Activated CD8-positive, alpha-beta memory T cell treated with anti-CD3 and anti-CD28 coated beads for 1 hour (primary cell): ENCODE measurements around the gene RASSF4.

ENCODE experiments used
- DNase-seq, 2 donors: peaks; one replicate each; pipeline ENCODE4 v3.0.0-alpha.2; 2020; ENCODE audit warnings: low read depth in 1 of 2; ENCODE audit errors: extremely low read depth in 1 of 2

Gene RASSF4

DNA sequence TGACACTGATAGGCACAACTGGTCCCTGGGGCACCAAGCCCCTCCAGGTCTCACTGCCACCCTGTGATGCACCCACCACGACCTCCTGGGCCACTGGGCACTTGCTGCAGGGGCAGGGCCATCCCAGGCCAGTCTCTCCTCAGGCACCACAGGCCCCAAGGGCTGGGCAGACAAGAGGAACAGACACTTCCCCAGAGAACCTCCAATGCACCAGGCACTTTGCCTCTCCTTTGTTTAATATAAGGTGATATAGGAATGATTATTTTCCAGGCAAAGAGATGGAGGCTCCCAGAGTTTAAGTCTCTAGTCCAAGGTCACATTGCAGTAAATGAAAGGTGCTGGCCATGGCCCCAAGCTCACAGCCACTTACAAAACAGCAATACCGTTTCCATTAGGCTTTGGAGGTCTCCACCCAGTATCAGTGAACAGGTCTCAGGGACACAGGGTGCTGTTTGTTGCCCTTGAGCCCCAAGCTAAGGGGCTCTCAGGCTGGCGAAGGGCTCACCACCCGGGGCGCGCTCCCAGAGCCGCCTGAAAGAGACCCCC lies 14.6 kb downstream of the RASSF4 start:
- DNase-seq, result no peak

- peak in 1 of 2 donors; percentile 43 for DNase-seq
Measured at GRCh38 chr10:44974628-44975430, 15.2 kb downstream of the RASSF4 start.

- DNase-seq, result no peak
Measured at GRCh38 chr10:44975431-44976331, 16.1 kb downstream of the RASSF4 start.

GRCh38 chr10:44976352-44977198 lies 17.0 kb downstream of the RASSF4 start:
- no peak for DNase-seq

GRCh38 chr10:44977287-44978212 lies 17.9 kb downstream of the RASSF4 start:
- no peak for DNase-seq

DNA sequence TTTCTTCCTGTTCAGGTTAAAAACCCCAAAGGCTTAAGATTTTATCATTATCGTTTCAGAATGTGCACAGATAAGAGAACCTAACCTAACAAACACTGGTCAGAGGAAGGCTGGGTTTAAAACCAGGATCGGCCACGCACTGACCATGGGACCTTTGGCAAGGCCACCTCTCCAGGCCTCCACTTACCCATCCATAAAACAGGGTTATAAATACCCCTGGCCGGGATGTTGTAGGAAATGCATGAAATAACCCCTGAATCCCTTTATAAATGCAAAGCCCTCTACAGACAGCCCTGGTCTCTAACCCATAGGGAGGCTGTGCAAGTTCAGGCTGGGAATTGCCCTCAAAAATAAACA lies 18.6 kb downstream of the RASSF4 start:
- DNase-seq, result no peak

DNA sequence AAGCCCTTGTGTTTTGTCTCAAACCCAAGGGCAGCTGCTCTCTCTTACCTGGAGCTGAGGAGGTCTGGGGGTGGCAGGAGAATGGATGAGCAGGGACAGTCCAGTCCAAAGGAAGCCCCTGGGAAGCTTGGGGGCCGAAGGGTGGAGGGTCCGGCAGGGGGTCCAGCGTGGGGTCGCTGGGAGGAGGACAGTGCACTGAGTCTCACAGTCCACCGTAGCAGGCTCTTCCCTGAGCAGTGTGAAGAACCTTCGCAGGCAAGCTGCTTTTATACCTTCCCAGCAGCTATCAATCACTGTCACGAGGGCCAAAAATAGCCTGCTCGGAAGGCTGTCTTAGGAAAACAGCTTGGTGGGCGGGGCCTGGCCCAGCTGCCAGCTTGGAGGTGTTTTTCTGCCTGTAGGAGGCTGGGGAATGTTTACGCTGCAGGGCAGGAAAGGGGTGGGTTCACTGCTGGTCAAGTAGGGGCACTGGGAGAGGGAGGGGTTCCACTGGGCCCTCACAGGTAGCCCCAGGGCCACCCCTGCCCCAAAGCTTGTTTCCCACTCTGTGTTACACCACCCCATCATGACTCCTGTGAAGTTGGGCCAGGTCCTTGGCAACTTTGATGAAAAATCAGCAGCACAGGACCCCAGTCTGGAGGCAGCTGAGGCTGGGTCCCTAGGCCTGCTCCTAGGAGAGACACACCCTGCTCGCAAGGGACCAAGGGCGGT lies 19.1 kb downstream of the RASSF4 start, which contains the start of gene DEPP1:
Gene DEPP1 (minus strand): TSS at position 240 of the 711 bp plus-strand sequence. CDS start 779 bp downstream, outside the sequence.
- DNase-seq, result no peak

DNA sequence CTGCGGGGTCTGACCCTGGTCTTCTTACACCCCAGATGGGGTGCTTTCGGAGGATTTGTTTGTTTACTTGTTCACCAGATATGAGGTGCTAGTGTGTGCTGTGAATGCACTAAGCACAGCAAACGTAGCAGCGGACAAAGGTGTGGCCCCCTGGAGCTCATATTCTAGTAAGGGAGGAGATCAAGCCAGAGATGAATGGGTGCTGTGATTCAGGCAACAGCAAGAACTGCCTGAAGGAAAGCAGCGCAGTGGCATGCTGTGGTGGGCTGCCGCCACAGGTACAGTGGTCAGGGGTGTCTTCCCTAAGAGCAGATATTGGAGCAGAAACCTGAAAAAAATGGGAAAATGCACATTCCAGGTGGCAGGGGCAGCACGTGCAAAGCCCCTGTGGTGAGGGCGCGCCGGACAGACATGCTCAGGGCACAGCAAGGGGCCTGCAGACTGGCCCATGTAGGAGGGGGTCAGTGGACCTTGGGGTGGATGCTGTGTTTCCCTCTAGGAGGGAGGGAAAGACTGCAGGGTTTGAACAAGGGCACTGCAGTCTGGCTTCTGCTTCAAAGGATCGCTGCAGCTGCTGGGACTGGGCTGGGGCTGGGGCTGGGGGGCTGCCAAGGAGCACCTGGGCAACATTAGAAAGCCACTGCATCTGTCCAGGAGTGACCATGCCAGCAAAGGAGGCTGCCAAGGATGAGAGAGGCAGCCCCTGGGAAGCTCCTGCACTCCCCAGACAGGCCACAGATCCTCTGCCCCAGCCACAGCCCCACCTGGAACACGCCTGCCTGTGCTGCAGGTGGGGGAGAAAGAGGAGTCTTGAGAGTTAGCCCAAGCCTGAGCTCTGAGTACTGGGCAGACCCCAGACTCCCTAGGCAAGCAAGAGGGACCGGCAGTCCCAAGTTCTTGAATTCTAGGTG lies 19.9 kb downstream of the RASSF4 start:
- DNase-seq, result no peak

GRCh38 chr10:44980309-44981171 lies 20.9 kb downstream of the RASSF4 start:
- DNase-seq, result no peak

- DNase-seq, result no peak
Measured at GRCh38 chr10:44981172-44982113, 21.8 kb downstream of the RASSF4 start.

GRCh38 chr10:44982114-44982460 lies 22.5 kb downstream of the RASSF4 start:
- no peak for DNase-seq

DNA sequence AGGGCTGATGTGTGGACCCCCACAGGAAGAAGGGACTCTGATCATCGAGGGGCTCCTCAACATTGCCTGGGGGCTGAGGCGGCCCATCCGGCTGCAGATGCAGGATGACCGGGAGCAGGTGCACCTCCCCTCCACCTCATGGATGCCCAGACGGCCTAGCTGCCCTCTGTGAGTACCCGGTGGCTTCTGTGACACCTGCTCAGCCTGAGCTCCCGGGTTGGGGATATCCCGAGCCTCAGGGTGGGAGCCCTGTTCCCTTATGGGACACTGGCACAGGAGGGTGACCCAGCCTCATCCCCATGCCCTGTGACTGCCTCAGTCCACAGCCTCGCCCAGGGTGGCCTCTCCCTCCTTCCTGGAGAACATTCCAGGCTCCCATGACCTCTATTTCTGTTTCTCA lies 22.9 kb downstream of the RASSF4 start:
- no peak for DNase-seq

GRCh38 chr10:44983066-44983894 lies 23.7 kb downstream of the RASSF4 start:
- DNase-seq, result no peak

DNA sequence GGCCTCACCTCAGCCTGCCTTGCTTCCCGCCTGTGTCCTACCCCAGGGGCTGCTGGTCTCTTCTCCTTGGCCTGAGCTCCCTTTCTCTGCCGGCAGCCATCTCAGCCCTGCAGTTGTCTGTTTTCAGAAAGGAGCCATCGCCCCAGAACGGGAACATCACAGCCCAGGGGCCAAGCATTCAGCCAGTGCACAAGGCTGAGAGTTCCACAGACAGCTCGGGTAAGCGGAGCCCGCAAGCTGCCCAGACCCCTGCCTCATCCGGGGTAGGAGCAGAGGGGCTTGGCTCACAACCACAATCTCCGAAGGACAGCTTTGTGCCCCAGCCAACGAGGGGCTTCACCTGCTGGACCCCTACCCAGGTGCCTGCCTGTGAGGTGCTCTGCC lies 24.3 kb downstream of the RASSF4 start:
- no peak for DNase-seq

DNA sequence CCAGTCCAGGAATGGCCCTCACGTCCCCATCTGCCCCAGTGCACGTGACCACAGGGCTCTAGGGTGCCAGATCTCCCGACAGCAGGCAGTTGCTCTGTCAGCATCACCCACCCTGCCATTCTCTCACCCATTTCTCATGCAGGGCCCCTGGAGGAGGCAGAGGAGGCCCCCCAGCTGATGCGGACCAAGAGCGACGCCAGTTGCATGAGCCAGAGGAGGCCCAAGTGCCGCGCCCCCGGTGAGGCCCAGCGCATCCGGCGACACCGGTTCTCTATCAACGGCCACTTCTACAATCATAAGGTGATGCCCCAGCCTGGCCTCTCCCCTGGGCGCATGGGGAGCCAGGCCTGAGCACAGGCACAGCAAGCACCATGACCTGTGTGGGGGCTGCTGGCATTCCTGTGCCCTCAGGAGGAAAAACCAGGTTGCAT lies 25.1 kb downstream of the RASSF4 start:
- DNase-seq, result no peak
